Measurements from ENCODE around the gene TACC3. TPM values are rescaled to one million over a fixed set of nuclear protein-coding genes. Genes with fewer than 3 reads are reported as not detected.

TACC3 gene
- total RNA-seq, 4 donors from 2014 or later, result 2.5 to 8.8 (median 5.8) TPM

DNA sequence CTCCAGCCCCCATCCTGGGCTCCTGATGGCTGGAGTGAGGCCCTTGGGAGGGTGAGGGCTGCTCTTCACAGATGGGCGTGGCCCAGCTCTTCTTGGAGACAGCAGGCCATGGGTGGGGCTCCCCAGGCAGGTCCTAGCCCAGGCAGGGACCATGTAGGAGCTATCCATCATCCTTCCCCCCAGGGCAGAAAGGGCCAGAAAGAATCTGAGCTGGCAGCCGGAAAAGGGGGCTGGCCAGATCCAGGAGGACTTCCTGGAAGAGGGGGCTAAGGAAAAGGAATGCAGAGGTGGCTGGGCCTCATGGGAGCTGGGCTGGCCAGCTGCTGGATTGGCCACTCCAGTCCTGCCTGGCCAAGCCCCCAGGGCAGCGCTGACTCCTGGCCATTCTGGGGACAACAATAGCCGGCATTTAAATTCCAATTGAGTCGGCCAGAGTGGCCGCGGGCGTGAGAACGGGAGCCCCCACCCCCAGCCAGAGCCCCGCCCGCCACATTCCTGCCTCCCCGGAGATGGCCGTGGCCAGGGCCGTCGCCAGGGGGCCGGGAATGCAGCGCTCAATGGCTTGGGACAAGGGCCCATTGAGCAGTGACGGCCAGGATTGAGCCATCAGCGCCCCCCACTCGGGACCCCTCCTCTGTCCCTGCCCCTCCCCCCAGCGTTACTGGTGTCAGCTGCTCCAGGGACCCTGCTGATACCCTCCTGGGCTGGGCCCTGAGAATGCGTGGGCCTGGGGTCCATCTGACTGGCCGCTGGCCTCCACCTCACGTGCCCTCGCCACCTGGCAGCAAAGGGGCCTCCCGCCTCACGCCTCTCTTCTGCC lies 56.7 kb downstream of the TACC3 start:
- no peak overlapping the region for H3K27ac ChIP-seq (replicated peaks in 1 of 4)
- peaks cover 0 to 30% (median 0%) of the 10 kb centered on the region in 4 donors for H3K27me3 ChIP-seq
- H3K9me3 ChIP-seq, result no peaks in the 10 kb centered on the region
- WGBS, result 62% methylated on average over 13 of the region's 27 CpGs
- intact Hi-C loops (cut with DNase I), result no loop called here
- H3K4me3 ChIP-seq, result no peak overlapping the region
- no peaks in the 10 kb centered on the region for H3K36me3 ChIP-seq
- TF ChIP-seq EP300 (IDR thresholded peaks at IDR 0.05) (no peak), POLR2A (IDR thresholded peaks at IDR 0.05; ENCODE audit: low read depth) (no peak), POLR2AphosphoS5 (IDR thresholded peaks at IDR 0.05) (no peak)
- TF ChIP-seq, protein P1, sequence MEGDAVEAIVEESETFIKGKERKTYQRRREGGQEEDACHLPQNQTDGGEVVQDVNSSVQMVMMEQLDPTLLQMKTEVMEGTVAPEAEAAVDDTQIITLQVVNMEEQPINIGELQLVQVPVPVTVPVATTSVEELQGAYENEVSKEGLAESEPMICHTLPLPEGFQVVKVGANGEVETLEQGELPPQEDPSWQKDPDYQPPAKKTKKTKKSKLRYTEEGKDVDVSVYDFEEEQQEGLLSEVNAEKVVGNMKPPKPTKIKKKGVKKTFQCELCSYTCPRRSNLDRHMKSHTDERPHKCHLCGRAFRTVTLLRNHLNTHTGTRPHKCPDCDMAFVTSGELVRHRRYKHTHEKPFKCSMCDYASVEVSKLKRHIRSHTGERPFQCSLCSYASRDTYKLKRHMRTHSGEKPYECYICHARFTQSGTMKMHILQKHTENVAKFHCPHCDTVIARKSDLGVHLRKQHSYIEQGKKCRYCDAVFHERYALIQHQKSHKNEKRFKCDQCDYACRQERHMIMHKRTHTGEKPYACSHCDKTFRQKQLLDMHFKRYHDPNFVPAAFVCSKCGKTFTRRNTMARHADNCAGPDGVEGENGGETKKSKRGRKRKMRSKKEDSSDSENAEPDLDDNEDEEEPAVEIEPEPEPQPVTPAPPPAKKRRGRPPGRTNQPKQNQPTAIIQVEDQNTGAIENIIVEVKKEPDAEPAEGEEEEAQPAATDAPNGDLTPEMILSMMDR (IDR thresholded peaks at IDR 0.05), result no peak
- DNase-seq (ENCODE audit: extremely low spot score), result no peak
- H3K4me1 ChIP-seq, result no peaks in the 10 kb centered on the region

DNA sequence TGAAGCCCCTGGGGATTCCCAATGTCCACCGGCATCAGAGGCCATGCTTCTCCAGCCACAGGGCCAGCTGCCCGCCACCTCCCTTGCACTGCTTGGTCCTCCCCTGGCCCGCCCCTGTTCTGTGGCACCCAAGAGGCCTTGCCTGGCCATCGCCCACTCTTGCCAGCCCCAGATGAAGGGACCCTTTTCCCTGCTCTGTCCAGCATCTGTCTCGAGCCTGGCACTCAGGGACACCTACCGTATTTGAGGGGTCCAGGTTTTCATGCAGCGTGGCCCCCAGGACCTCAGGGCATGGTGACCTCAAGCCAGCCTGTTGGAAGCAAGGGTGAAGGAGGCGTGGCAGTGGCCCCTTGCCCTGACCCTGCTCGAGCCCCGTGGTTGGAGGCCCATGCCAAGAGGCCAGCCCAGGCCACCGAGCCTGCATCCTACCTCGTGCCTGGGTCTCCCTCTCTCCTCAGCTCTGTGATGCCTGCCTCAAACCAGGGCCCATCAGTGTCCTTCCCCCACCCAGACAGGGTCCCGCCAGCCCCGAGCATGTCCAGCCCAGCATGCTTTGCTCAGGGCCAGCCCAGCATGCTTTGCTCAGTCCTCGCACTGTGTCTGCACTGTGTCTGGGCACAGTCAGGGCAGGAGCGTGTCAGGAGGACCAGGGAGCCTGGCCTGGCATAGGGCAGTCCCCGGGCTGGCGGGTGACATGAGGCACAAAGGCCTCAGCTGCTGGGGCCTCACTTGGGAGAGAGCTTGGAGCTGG lies 57.5 kb downstream of the TACC3 start:
- H3K4me3 ChIP-seq, result no peak overlapping the region
- H3K27ac ChIP-seq (replicated peaks in 1 of 4), result no peak overlapping the region
- no peaks in the 10 kb centered on the region for H3K36me3 ChIP-seq
- intact Hi-C loops (cut with DNase I), result no loop called here
- no peaks in the 10 kb centered on the region for H3K9me3 ChIP-seq
- H3K27me3 ChIP-seq, result peaks cover 0 to 30% (median 0%) of the 10 kb centered on the region in 4 donors
- TF ChIP-seq, protein P1 (IDR thresholded peaks at IDR 0.05), result no peak
- TF ChIP-seq POLR2A (IDR thresholded peaks at IDR 0.05; ENCODE audit: low read depth) (no peak), POLR2AphosphoS5 (IDR thresholded peaks at IDR 0.05) (no peak), EP300 (IDR thresholded peaks at IDR 0.05) (no peak)
- DNase-seq (ENCODE audit: extremely low spot score), result no peak
- H3K4me1 ChIP-seq, result no peaks in the 10 kb centered on the region
- WGBS, result 93% methylated on average over 7 of the region's 18 CpGs

DNA sequence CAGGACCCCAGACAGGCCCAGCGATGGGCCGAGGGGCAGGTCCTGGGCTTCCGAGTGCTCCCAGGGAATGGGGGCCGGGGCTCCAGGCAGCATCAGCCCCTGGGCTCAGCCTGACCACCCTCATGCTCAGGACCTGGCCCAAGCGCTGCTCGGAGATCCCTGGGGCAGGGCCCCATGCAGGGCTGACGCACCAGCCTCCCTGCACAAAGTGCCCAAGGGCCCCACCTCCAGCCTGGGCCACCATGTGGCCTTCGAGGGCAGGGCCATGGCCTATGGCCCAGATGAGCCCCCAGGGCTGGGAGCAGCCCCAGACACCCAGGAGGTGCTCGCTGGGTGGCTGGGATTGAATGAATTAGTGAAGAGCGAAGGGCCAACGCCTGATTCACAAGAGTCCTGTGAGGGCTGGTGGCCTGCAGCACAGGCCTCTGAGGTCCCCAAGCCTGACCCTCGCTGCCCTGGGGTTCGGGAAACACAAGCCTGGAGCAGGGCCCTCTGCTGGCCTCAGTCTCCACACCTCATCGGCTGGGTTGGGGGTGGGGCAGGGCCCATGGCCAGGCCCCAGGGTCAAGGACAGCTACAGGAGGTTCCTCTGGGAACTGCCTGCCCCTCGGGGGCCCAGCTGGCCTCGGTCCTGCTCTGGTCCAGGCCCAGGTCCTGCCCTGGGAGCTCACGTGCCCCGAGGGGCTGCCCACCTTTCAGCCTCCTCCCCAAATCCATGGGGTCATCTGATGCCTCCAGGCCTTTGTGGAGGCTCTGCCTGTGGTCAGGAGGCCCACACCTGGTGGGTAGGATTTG lies 58.5 kb downstream of the TACC3 start:
- no peak for DNase-seq (ENCODE audit: extremely low spot score)
- no peaks in the 10 kb centered on the region for H3K9me3 ChIP-seq
- no peaks in the 10 kb centered on the region for H3K36me3 ChIP-seq
- TF ChIP-seq POLR2A (IDR thresholded peaks at IDR 0.05; ENCODE audit: low read depth), result no peak
- no peak for TF ChIP-seq POLR2AphosphoS5 (IDR thresholded peaks at IDR 0.05)
- TF ChIP-seq, protein P1 (IDR thresholded peaks at IDR 0.05), result no peak
- TF ChIP-seq EP300 (IDR thresholded peaks at IDR 0.05), result no peak
- no peaks in the 10 kb centered on the region for H3K4me1 ChIP-seq
- peaks cover 0 to 30% (median 0%) of the 10 kb centered on the region in 4 donors for H3K27me3 ChIP-seq
- no peak overlapping the region for H3K27ac ChIP-seq (replicated peaks in 1 of 4)
- intact Hi-C loops (cut with DNase I), result no loop called here
- 93% methylated on average over 5 of the region's 18 CpGs for WGBS
- H3K4me3 ChIP-seq, result no peak overlapping the region

DNA sequence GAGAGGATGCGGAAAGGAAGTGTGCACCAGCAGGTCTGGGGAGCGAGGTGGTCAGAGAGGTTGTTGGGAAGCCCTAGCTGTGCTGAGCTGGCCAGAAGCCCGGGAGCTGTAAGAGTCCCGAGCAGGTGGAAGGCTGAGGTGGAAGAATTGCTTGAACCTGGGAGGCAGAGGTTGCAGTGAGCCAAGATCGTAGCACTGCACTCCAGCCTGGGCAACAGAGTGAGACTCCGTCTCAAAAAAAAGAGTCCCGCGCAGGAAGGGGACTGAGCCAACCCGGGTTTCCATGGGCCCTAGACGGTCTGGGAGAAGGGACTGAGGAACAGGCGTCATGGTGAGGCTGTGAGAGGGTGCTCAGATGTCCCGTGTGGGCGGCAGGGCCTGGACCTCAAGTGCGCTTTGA lies 59.1 kb downstream of the TACC3 start:
- 88% methylated on average over 14 of the region's 14 CpGs for WGBS
- peaks cover 0 to 30% (median 0%) of the 10 kb centered on the region in 4 donors for H3K27me3 ChIP-seq
- no peaks in the 10 kb centered on the region for H3K36me3 ChIP-seq
- no peak overlapping the region for H3K27ac ChIP-seq (replicated peaks in 1 of 4)
- H3K4me1 ChIP-seq, result peaks cover 0 to 6% (median 2%) of the 10 kb centered on the region in 4 donors
- no peak overlapping the region for H3K4me3 ChIP-seq
- intact Hi-C loops (cut with DNase I), result no loop called here
- DNase-seq (ENCODE audit: extremely low spot score), result no peak
- no peak for TF ChIP-seq POLR2A (IDR thresholded peaks at IDR 0.05; ENCODE audit: low read depth)
- no peak for TF ChIP-seq POLR2AphosphoS5 (IDR thresholded peaks at IDR 0.05)
- TF ChIP-seq, protein P1 (IDR thresholded peaks at IDR 0.05), result no peak
- H3K9me3 ChIP-seq, result no peaks in the 10 kb centered on the region

Data from esophagus muscularis mucosa (tissue), 4 donors.